ENCODE data around the gene DIRAS3.

GRCh38 chr1:68024635-68025338 is 25.6 kb downstream of the DIRAS3 start:
- TF ChIP-seq EZH2 (IDR thresholded peaks at IDR 0.05) (no peak), POLR2AphosphoS5 (IDR thresholded peaks at IDR 0.05; ENCODE audit: borderline replicate concordance, low read depth, low read length) (no peak)

Measured in SK-N-MC (cell line).